Vagina (tissue), 2 donors: ENCODE results near the gene SDHAF4. TPM values are rescaled to one million over a fixed set of nuclear protein-coding genes. Genes with fewer than 3 reads are reported as not detected.
"Not testable (repeated sequence)": the region's sequence is repeated elsewhere in the genome, so short reads cannot be mapped to it uniquely, and the experiment has no call there.

Experiments used
- DNase-seq, 2 donors: peaks; one replicate each; pipeline ENCODE4 v3.0.0-alpha.2; 2017; ENCODE audit errors: extremely low spot score in 2 of 2
- H3K27ac ChIP-seq: fragments of 200-600 bp; sonication (generic); one replicate; pipeline ENCODE4 v1.5.1; 2019
- H3K27me3 ChIP-seq: fragments of 200-600 bp; sonication (generic); one replicate; pipeline ENCODE4 v1.5.1; 2019
- H3K36me3 ChIP-seq, 2 donors: fragments of 200-600 bp; sonication (generic); one replicate each; pipeline ENCODE4 v1.5.1; 2017 to 2019
- H3K4me1 ChIP-seq: fragments of 200-600 bp; sonication (generic); one replicate; pipeline ENCODE4 v1.5.1; 2019
- H3K4me3 ChIP-seq, 2 donors: fragments of 200-600 bp; sonication (generic); 1 replicate in 1 of 2; 2 replicates in 1 of 2; pipeline ENCODE4 v1.5.1; 2016 to 2019
- H3K9me3 ChIP-seq: fragments of 200-600 bp; sonication (generic); one replicate; pipeline ENCODE4 v1.5.1; 2019
- CTCF ChIP-seq, 3 experiments: fragments of 450-650 bp in 2 of 3; fragments of 200-600 bp in 1 of 3; sonication (generic) in 1 of 3; IDR thresholded peaks; one replicate each; pipeline ENCODE4 v1.5.1; 2017 to 2019; ENCODE audit warnings: antibody characterized with exemption in 3 of 3, mild to moderate bottlenecking in 2 of 3, moderate library complexity in 2 of 3
- POLR2A ChIP-seq, 2 donors: fragments of 450-650 bp; IDR thresholded peaks; one replicate each; pipeline ENCODE4 v1.6.1; 2017; ENCODE audit warnings: antibody characterized with exemption in 2 of 2, mild to moderate bottlenecking in 2 of 2, moderate library complexity in 2 of 2
- POLR2AphosphoS5 ChIP-seq, 2 donors: sonication (generic); formaldehyde crosslinking; IDR thresholded peaks; one replicate each; pipeline ENCODE4 v1.9.0; 2017; ENCODE audit warnings: antibody characterized with exemption in 2 of 2, mild to moderate bottlenecking in 2 of 2, low read depth in 1 of 2; ENCODE audit not compliant: insufficient read depth in 1 of 2
- intact Hi-C: fragments of 100-400 bp; cut with DNase I; formaldehyde crosslinking; loops from one replicate; pipeline ENCODE4 v1.15.1; 2023
- total RNA-seq: library from RNA; depleted of rRNA; stranded (reverse); fragments of >200 nt; gene quantifications from one replicate; pipeline ENCODE4 v1.2.3, GENCODE V29; 2016

SDHAF4 gene
- total RNA-seq, 1 donor from 2014 or later, result 5.6 TPM

GRCh38 chr6:70547313-70547712 lies 19.4 kb upstream of the SDHAF4 start:
- no peaks in the 10 kb centered on the region for H3K27me3 ChIP-seq
- TF ChIP-seq POLR2AphosphoS5 (IDR thresholded peaks at IDR 0.05; ENCODE audit: insufficient read depth in 1 of 2, low read depth in 1 of 2), result no peak
- no peak for TF ChIP-seq POLR2A (IDR thresholded peaks at IDR 0.05)
- no peak for TF ChIP-seq CTCF (IDR thresholded peaks at IDR 0.05)
- intact Hi-C loops, result no loop called here
- H3K4me1 ChIP-seq, result no peaks in the 10 kb centered on the region
- H3K9me3 ChIP-seq, result no peaks in the 10 kb centered on the region
- no peak for DNase-seq
- H3K27ac ChIP-seq, result no peak overlapping the region
- no peak overlapping the region for H3K4me3 ChIP-seq
- H3K36me3 ChIP-seq, result peaks cover 0 to 4% of the 10 kb centered on the region in 2 donors

GRCh38 chr6:70547905-70548304 lies 18.8 kb upstream of the SDHAF4 start:
- Histone ChIP-seq H3K27me3 (no peaks in the 10 kb centered on the region), H3K27ac (no peak overlapping the region), H3K36me3 (peaks cover 0 to 4% of the 10 kb centered on the region in 2 donors), H3K9me3 (no peaks in the 10 kb centered on the region), H3K4me1 (no peaks in the 10 kb centered on the region), H3K4me3 (no peak overlapping the region)
- intact Hi-C loops, result no loop called here
- DNase-seq, result no peak
- TF ChIP-seq POLR2AphosphoS5 (IDR thresholded peaks at IDR 0.05; ENCODE audit: insufficient read depth in 1 of 2, low read depth in 1 of 2) (no peak), CTCF (IDR thresholded peaks at IDR 0.05) (no peak), POLR2A (IDR thresholded peaks at IDR 0.05) (no peak)

- no peak overlapping the region for H3K4me3 ChIP-seq
- H3K27me3 ChIP-seq, result no peaks in the 10 kb centered on the region
- DNase-seq, result no peak
- intact Hi-C loops, result no loop called here
- no peaks in the 10 kb centered on the region for H3K9me3 ChIP-seq
- no peaks in the 10 kb centered on the region for H3K36me3 ChIP-seq
- TF ChIP-seq POLR2AphosphoS5 (IDR thresholded peaks at IDR 0.05; ENCODE audit: insufficient read depth in 1 of 2, low read depth in 1 of 2), result no peak
- TF ChIP-seq CTCF (IDR thresholded peaks at IDR 0.05), result no peak
- TF ChIP-seq POLR2A (IDR thresholded peaks at IDR 0.05), result no peak
- H3K27ac ChIP-seq, result no peak overlapping the region
- no peaks in the 10 kb centered on the region for H3K4me1 ChIP-seq
These were observed 17.4 kb upstream of the SDHAF4 start for GRCh38 chr6:70549327-70549726.

- intact Hi-C loops, result no loop called here
These were observed 15.2 kb upstream of the SDHAF4 start for GRCh38 chr6:70551566-70551965.

GRCh38 chr6:70552286-70552940 lies 14.3 kb upstream of the SDHAF4 start:
- H3K4me3 ChIP-seq, H3K27ac ChIP-seq, H3K27me3 ChIP-seq, H3K9me3 ChIP-seq, H3K4me1 ChIP-seq, DNase-seq, intact Hi-C loops, H3K36me3 ChIP-seq: not testable (repeated sequence)

More at GRCh38 chr6:70551566-70551965, 15.2 kb upstream of the SDHAF4 start:
- no peaks in the 10 kb centered on the region for H3K36me3 ChIP-seq
- H3K27ac ChIP-seq, result no peak overlapping the region
- TF ChIP-seq POLR2A (IDR thresholded peaks at IDR 0.05), result no peak
- no peak for TF ChIP-seq CTCF (IDR thresholded peaks at IDR 0.05)
- TF ChIP-seq POLR2AphosphoS5 (IDR thresholded peaks at IDR 0.05; ENCODE audit: insufficient read depth in 1 of 2, low read depth in 1 of 2), result no peak
- DNase-seq, result no peak
- no peaks in the 10 kb centered on the region for H3K27me3 ChIP-seq
- H3K4me1 ChIP-seq, result no peaks in the 10 kb centered on the region
- no peak overlapping the region for H3K4me3 ChIP-seq
- H3K9me3 ChIP-seq, result no peaks in the 10 kb centered on the region
